ENCODE data around the gene PRKCG.

PRKCG gene

GRCh38 chr19:53916004-53916403 is 34.0 kb downstream of the PRKCG start:
- no peak for TF ChIP-seq CTCF (IDR thresholded peaks at IDR 0.05; ENCODE audit: insufficient read depth, low read depth, low read length, missing control alignments)
- no peak for DNase-seq (ENCODE audit: low read depth)
- no peak overlapping the region for H3K4me3 ChIP-seq (ENCODE audit: low read depth, low read length)

DNA sequence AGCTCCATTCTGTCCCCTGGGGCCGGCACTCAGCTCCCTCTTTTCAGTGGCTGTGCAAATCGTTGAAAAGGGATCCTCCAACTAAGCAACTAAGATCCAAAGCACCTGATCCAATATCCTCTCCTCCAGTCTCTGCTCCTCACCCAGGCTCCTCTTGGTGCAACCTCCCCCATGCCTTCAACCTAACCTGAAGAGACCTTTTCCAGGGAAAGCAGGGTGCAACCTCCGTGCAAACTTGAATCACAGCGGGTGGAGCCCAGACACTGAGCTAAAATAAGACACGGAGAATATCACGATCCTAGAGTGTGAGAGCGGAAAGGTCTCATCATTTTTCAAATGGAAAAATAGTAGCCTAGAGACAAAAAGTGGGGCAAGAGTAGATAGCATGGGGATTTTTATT is 35.4 kb downstream of the PRKCG start:
- no peak for TF ChIP-seq CTCF (IDR thresholded peaks at IDR 0.05; ENCODE audit: insufficient read depth, low read depth, low read length, missing control alignments)
- no peak for DNase-seq (ENCODE audit: low read depth)
- H3K4me3 ChIP-seq (ENCODE audit: low read depth, low read length): no peak overlapping the region

GRCh38 chr19:53927739-53928138 is 45.7 kb downstream of the PRKCG start:
- TF ChIP-seq CTCF (IDR thresholded peaks at IDR 0.05; ENCODE audit: insufficient read depth, low read depth, low read length, missing control alignments): no peak
- no peak overlapping the region for H3K4me3 ChIP-seq (ENCODE audit: low read depth, low read length)
- peak; percentile 2 for DNase-seq (ENCODE audit: low read depth)

DNA sequence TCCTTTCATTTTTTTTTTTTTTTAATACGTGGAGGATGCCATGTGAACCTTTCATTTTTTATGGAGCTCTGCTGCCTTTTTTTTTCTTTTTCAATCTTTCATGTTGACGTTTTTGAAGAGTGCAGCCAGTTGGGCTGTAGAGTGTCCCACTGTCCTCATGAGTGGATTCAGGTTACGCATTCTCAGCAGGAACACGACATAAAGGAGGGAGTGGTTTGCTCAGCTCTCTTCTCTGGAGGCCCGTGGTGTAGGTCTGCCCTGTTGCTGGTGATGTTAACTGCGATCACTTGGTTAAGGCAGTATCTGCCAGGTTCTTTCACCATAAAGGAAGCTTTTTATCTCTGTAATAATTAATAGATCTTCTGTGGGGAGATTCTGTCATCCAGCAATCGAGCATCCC is 54.0 kb downstream of the PRKCG start:
- no peak for DNase-seq (ENCODE audit: low read depth)
- TF ChIP-seq CTCF (IDR thresholded peaks at IDR 0.05; ENCODE audit: insufficient read depth, low read depth, low read length, missing control alignments): no peak
- no peak overlapping the region for H3K4me3 ChIP-seq (ENCODE audit: low read depth, low read length)

GRCh38 chr19:53942001-53942786 is 60.2 kb downstream of the PRKCG start:
- TF ChIP-seq CTCF (IDR thresholded peaks at IDR 0.05; ENCODE audit: insufficient read depth, low read depth, low read length, missing control alignments): no peak
- no peak overlapping the region for H3K4me3 ChIP-seq (ENCODE audit: low read depth, low read length)
- DNase-seq (ENCODE audit: low read depth): no peak

DNA sequence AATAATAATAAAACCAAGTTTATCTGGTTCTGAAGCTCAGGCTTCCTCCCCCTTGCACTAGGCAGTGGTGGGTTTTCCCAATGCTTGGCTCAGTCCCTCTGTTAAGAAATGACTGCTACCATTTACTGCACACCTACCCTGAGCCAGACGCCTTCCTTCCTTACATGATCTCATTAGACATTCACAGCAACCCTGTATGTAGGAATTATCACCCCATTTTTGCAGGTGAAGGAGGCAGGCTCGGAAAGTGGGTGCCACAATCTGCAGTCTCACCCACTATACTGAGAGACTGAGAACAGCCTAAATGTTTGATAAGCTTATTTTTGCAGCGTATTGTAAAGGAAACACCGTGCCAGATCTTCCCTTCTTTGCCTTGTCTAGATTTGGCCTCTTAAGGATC is 62.4 kb downstream of the PRKCG start:
- no peak for TF ChIP-seq CTCF (IDR thresholded peaks at IDR 0.05; ENCODE audit: insufficient read depth, low read depth, low read length, missing control alignments)
- H3K4me3 ChIP-seq (ENCODE audit: low read depth, low read length): no peak overlapping the region
- no peak for DNase-seq (ENCODE audit: low read depth)

GRCh38 chr19:53944933-53945332 is 62.9 kb downstream of the PRKCG start:
- no peak overlapping the region for H3K4me3 ChIP-seq (ENCODE audit: low read depth, low read length)
- no peak for DNase-seq (ENCODE audit: low read depth)
- TF ChIP-seq CTCF (IDR thresholded peaks at IDR 0.05; ENCODE audit: insufficient read depth, low read depth, low read length, missing control alignments): no peak
